HG03558 (cell line): ENCODE measurements around the gene GRK1.
"Not testable (repeated sequence)": the region's sequence is repeated elsewhere in the genome, so short reads cannot be mapped to it uniquely, and the experiment has no call there.

Source experiments
- ATAC-seq: cut with Tn5 transposase; IDR thresholded peaks from one replicate; pipeline ENCODE4 v1.9.1; 2021; ENCODE audit warnings: moderate number of reproducible peaks; ENCODE audit not compliant: unreplicated experiment; ENCODE audit errors: extremely low read depth

Gene GRK1

GRCh38 chr13:113751491-113751890, 84.5 kb downstream of the GRK1 start:
- ATAC-seq: no peak

- ATAC-seq: not testable (repeated sequence)
Measured at GRCh38 chr13:113752211-113752986, 85.4 kb downstream of the GRK1 start.

DNA sequence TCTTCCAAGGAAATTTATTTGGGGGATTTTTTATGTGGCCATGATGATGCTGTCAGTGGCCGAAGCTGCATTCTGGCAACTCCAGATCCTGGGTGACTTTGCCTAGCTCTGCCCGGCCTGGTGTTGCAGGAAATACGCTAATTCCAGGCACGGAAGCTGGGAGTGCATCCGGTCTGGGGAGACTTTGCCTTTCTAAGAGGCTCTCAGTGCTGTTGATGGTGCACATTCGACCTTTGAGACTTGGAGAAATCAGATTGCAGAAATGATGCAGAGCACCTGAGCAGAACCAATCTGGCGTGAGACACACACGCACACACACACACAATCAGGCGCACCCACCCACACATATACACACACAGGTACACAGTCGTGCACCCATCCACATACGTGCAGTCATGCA, 86.2 kb downstream of the GRK1 start:
- no peak for ATAC-seq

- ATAC-seq: no peak
Measured at GRCh38 chr13:113754242-113754641, 87.2 kb downstream of the GRK1 start.

- ATAC-seq: no peak
Measured at GRCh38 chr13:113754691-113755090, 87.7 kb downstream of the GRK1 start.

GRCh38 chr13:113756441-113757097, 89.5 kb downstream of the GRK1 start:
- ATAC-seq: no peak

- ATAC-seq: no peak
Measured at GRCh38 chr13:113758651-113759524, 91.9 kb downstream of the GRK1 start, which contains the start of gene TMEM255B. TMEM255B (plus strand) TSS chr13:113759226; CDS start chr13:113759270, 44 bp downstream.

DNA sequence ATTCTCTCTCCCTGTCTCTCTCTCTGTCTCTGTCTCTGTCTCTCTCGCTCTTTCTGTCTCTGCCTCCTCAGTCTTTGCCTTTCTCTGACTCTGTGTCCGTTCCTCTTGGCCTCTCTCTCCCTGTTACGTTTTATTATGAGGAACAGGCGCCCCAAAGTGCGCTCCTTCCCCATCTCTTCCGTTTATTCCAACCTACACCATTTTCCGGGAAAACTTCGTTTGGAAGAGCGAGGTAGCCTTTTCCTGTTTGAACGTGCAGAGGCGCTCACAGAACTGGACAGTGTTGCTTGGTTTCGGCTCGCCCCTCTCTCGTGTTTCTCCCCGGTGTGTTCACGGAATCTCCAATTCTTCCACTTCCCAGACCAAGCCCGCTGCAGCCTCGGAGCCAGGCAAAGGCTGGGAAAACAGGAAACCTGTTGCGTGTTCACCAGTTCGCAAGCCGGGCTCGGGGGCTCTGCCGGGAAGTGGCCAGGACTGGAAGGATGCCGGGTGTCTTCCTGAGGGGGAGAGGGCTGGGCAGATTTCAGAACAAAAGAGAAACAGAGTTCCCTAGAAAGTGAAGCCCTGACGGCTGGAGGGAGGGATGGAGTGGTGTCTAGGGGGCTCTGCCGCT, 92.6 kb downstream of the GRK1 start:
- no peak for ATAC-seq

DNA sequence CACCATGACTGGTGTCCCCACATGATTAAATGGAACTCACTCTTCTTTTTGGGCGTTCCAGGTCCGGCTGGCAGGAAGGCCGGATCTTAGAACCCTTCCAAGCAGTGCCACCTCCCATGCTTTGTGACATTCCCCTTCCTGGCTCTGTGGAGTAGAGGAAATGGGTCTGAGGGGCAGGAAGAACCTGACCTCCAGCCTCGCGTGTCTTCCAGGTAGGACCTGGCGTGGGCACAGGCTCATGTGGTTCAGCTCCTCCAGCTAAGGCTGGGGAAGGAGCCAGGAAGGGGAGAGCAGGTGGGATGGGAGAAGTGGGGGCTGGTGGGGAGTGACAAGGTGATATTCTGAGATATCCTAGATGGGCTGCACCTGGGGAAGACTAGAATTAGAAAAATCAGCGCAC, 94.1 kb downstream of the GRK1 start:
- no peak for ATAC-seq

DNA sequence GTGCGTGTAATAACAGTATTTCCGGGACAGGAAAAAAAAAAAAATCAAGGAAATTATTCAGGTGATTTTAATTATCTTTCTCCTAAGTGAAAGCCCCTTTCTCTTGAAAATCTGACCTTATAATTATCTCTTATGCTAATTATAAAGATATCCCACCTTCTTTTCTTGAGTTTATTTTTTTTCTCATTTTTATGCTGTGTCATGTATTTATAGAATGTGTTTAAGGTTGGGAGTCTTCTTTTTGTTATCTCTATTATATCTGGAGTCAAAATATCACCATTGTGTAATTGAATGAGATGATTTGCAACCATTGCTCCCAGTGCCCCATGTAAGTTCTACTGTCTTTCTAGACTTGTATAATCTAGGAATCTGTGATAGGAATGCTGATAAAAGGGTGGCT, 95.1 kb downstream of the GRK1 start:
- no peak for ATAC-seq

DNA sequence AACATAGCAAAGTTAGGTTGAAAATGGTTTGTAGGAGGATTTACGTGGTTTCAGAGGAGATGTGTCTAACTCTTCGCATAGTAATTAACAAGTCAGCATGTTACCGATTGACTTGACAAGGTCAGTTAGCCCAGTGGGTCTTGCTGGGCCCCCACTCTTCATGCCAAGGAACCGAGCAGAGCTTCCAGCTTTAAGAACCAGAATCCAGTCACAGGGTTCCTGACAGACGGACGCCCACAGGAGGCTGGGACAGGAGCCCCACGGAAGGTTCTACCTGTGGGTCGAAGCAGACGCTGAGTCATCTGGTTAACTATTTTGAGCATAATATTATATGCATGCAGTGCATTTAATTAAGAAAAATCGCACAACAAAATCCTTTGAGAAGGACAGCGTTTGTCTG, 95.5 kb downstream of the GRK1 start:
- ATAC-seq: no peak

GRCh38 chr13:113763254-113763653, 96.2 kb downstream of the GRK1 start:
- no peak for ATAC-seq

GRCh38 chr13:113763961-113764792, 97.2 kb downstream of the GRK1 start:
- no peak for ATAC-seq

- ATAC-seq: no peak
Measured at GRCh38 chr13:113764793-113765563, 98.0 kb downstream of the GRK1 start.

DNA sequence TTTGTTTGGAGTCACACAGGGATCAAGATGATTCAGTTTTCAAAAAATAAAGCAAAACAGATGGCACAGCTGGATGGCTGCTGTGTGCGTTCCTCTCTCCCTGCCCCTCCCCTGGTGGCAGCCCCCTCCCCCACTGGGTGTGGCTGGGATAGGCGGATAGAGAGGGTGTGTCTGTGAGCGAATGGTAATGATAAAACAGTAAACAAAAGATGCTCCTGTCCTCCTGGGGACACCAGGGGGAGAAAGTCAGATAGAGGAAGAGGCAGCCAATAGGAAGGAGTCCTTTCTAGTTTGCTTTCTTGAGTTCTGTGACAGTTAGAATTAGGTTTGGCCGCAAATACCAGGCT, 98.5 kb downstream of the GRK1 start:
- ATAC-seq: no peak

DNA sequence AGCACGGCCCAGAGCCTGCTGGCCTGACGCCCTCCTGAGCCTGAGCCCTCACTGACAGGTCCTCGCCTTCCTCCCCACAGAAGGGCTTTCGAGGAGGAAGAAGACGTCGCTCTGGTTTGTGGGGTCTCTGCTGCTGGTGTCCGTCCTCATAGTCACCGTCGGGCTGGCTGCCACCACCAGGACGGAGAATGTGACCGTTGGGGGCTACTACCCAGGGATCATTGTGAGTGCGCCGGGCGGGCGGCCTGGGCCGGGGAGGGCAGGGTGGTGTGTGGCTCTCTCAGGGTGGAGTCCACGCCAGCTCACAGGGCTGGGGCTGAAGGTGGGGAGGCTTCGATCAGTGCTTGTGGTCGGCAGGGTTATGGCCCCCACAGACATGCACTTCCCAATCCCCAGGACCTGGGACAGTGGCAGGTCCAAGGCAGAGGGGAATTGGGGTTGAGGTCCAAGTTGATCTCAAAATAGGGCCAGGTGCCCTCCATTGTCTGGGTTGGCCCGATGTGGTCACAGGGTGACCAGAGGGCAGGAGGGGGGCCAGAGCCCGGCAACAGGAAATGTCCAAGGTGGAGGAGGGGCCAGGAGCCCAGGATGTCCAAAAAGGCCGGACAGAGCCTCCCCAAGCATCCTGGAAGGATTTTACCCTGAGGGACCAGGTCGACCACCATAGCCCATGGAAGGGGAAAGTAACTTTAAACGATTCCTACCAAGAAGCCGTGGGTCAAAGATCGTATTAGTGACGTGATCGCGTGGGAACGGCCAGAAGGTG, 99.2 kb downstream of the GRK1 start:
- no peak for ATAC-seq

GRCh38 chr13:113767366-113767765, 100.3 kb downstream of the GRK1 start:
- no peak for ATAC-seq
